ENCODE measurements around the gene ADH1C.

ADH1C gene

GRCh38 chr4:99383833-99384392 is 31.4 kb upstream of the ADH1C start:
- TF ChIP-seq TEAD4 (IDR thresholded peaks at IDR 0.05) (no peak), CREB1 (IDR thresholded peaks at IDR 0.05; ENCODE audit: low read depth) (no peak), FOXM1 (IDR thresholded peaks at IDR 0.05; ENCODE audit: borderline replicate concordance, low read depth) (no peak), EP300 (IDR thresholded peaks at IDR 0.05; ENCODE audit: borderline replicate concordance) (no peak), MAX (IDR thresholded peaks at IDR 0.05) (no peak), NFIC (IDR thresholded peaks at IDR 0.05) (no peak), REST (IDR thresholded peaks at IDR 0.05; ENCODE audit: low read depth) (no peak), YY1 (IDR thresholded peaks at IDR 0.05; ENCODE audit: low read depth) (no peak), CEBPB (IDR thresholded peaks at IDR 0.05) (no peak), EGR1 (IDR thresholded peaks at IDR 0.05) (no peak), RAD21 (IDR thresholded peaks at IDR 0.05; ENCODE audit: low read depth) (no peak), TAF1 (IDR thresholded peaks at IDR 0.05; ENCODE audit: low read depth) (no peak), ZBTB7A (IDR thresholded peaks at IDR 0.05; ENCODE audit: low read depth) (no peak), USF1 (IDR thresholded peaks at IDR 0.05) (no peak)

- TF ChIP-seq FOXM1 (IDR thresholded peaks at IDR 0.05; ENCODE audit: borderline replicate concordance, low read depth), result no peak
- no peak for TF ChIP-seq EP300 (IDR thresholded peaks at IDR 0.05; ENCODE audit: borderline replicate concordance)
- no peak for TF ChIP-seq CEBPB (IDR thresholded peaks at IDR 0.05)
- TF ChIP-seq NFIC (IDR thresholded peaks at IDR 0.05), result no peak
- no peak for TF ChIP-seq CREB1 (IDR thresholded peaks at IDR 0.05; ENCODE audit: low read depth)
- no peak for TF ChIP-seq TAF1 (IDR thresholded peaks at IDR 0.05; ENCODE audit: low read depth)
- no peak for TF ChIP-seq ZBTB7A (IDR thresholded peaks at IDR 0.05; ENCODE audit: low read depth)
- no peak for TF ChIP-seq REST (IDR thresholded peaks at IDR 0.05; ENCODE audit: low read depth)
- no peak for TF ChIP-seq YY1 (IDR thresholded peaks at IDR 0.05; ENCODE audit: low read depth)
- TF ChIP-seq RAD21 (IDR thresholded peaks at IDR 0.05; ENCODE audit: low read depth), result no peak
- no peak for TF ChIP-seq TEAD4 (IDR thresholded peaks at IDR 0.05)
- no peak for TF ChIP-seq MAX (IDR thresholded peaks at IDR 0.05)
- no peak for TF ChIP-seq TCF12 (IDR thresholded peaks at IDR 0.05; ENCODE audit: low read depth)
- no peak for TF ChIP-seq USF1 (IDR thresholded peaks at IDR 0.05)
- no peak for TF ChIP-seq EGR1 (IDR thresholded peaks at IDR 0.05)
These were observed 30.9 kb upstream of the ADH1C start for GRCh38 chr4:99383399-99383798.

- TF ChIP-seq FOXM1 (IDR thresholded peaks at IDR 0.05; ENCODE audit: borderline replicate concordance, low read depth) (no peak), CEBPB (IDR thresholded peaks at IDR 0.05) (no peak), EP300 (IDR thresholded peaks at IDR 0.05; ENCODE audit: borderline replicate concordance) (no peak), EGR1 (IDR thresholded peaks at IDR 0.05) (no peak), YY1 (IDR thresholded peaks at IDR 0.05; ENCODE audit: low read depth) (no peak), TAF1 (IDR thresholded peaks at IDR 0.05; ENCODE audit: low read depth) (no peak), TCF12 (IDR thresholded peaks at IDR 0.05; ENCODE audit: low read depth) (no peak), REST (IDR thresholded peaks at IDR 0.05; ENCODE audit: low read depth) (no peak), NFIC (IDR thresholded peaks at IDR 0.05) (no peak), MAX (IDR thresholded peaks at IDR 0.05) (no peak), TEAD4 (IDR thresholded peaks at IDR 0.05) (no peak), RAD21 (IDR thresholded peaks at IDR 0.05; ENCODE audit: low read depth) (no peak), ZBTB7A (IDR thresholded peaks at IDR 0.05; ENCODE audit: low read depth) (no peak)
These were observed 30.3 kb upstream of the ADH1C start for GRCh38 chr4:99382745-99383360.
